Fibroblast of skin of right quadriceps (primary cell): ENCODE results near the gene NUAK1.

Source experiments
- DNase-seq: peaks from one replicate; pipeline ENCODE4 v3.0.0-alpha.2; 2013

The NUAK1 gene

DNA sequence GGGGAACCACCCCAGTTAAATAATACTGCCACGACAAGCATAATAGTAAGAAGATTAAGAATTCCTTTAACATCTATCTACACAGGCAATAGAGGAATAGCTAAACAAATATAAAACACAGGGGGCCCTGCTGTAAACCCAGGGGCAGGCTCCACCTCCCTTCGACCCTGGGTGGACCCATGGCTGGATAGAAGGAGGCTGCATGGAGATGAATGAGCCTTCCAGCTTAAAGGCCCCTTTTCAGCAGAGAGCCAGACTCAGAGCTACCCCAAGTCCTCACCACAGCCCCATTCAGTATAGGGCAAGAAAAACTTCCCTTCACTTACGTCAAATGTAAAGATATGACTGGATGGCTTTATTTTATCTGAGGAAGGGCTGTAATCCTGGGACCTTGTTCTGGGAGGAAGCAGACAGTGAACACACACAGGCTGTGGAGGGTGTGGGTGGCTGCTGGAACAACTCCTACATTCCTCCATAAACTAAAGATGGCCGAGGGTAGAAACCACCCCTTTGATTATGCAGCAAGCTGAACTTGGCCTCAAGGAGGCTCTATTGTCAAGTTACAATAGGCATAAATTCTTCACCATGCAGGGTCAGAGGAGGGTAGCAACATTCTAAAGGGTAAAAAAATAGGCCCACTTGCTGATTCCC is 30.4 kb downstream of the NUAK1 start:
- DNase-seq, result peak; percentile 67

DNA sequence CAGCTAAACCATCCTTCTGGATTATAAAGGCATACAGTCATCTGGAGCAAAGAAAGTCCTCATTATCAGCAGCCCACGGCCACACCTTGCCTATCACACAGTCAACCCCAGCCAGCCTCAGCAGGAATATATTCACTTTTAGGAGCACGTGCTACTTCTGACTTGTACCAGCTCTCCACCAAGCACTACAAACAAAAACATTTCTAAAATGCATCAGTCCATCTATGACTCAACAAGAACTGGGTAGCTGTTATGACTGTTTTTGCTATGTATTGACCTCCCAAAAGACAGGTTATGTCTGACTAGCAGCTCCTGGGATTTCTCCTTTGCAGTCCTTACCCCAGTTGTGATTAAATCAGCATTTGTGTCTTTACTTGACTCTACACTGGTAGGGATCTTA is 31.2 kb downstream of the NUAK1 start:
- peak; percentile 48 for DNase-seq

DNA sequence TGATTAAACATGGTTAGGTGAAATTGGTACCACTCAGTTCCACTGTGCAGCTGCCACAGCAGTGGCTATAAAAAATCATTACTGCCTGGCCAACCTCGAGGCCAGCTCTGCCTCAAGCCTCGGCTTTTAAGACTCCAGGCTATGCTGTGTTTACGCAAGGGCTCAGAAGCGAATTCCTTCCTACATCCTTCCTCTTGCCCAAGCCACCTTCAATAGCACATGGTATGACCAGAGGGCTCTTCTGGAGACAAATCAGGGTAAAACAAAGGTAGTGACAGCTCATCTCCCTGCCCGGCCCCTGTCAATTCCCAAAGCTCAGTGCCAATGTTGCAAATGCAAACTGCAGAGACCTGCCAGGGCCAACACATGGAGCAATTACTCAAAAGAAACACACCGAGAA is 31.9 kb downstream of the NUAK1 start:
- peak; percentile 44 for DNase-seq

DNA sequence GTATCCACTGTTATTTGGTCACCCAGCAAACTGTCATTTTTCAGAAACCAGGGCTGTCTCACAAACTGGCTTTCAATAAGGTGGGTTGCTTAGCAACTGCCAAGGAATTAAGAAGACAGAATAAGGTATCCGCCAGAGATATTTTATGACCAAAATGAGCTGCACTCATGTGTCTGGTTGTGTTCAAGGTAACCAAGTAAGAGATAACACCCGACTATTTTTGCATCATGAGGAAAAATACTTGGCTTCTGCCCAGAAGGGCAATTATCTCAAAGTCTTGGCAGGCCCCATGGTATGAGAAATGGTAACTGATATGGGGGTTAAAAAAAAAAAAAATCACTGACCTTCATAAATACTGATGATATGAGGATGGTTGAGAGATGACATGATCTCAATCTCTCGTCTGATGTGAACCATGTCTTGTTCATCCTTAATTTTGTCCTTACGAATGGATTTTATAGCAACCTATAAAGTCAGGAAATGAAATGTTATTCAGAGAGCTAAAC is 32.6 kb downstream of the NUAK1 start:
- peak; percentile 32 for DNase-seq

DNA sequence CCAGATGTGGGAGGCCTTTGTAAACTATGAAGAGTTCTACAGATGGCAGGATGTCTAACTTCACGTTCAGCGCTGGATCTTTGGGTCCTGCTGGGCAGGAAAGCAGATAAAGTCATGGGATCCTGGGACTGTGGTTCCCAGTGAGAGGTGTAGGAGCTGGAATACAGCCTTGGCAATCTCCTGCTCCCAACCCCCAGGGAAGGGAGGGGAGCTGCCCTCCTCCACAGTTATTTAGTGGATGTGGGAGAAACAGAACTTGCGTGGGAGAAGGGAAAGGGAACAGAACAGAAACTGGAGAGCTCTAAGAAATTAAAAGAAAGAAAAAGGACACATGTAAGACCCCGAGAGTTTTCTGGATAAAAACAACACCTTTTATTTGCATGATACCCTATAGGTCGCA is 37.0 kb downstream of the NUAK1 start:
- no peak for DNase-seq

DNA sequence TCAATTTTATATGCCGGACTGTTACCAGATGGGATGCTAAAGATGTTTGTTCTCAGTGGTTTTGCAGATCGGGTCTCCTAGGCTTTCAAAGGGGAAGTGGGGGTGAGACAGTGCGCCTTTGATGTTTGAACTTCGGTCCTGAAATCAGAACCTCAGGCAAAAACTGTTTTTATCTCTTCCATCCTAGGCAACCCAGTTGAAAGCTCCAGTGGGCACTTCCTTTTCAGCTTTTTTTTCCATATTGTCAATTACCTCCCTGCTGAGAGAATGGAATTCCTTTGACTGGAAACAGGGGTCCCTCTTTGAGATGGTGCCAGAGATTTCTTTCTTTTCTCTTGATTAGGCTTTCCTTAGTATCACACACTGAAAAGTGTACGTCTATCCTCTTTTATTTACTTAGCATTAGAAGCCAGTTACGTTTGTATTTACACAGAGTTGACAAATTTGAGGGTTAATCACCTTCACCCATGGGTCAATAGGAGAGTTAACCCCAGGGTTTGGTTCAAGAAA is 40.0 kb downstream of the NUAK1 start:
- DNase-seq, result no peak

DNA sequence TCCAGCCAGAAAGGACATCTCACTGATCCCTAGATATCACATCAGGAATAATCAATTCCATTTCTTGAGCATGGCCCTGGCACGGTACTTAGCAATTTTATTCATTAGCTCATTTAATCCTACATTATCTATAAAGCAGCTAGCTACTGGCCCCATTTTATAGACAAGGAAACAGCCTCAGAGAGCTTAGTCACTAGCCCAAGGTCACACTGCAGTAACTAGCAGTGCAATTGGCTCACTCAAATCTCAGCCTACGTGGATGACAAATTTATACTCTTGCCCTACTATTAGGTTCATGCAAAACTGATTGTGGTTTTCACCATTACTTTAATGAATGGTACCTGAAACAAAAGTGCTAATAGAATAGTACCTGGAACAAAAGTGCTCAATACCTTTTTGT is 41.7 kb downstream of the NUAK1 start:
- no peak for DNase-seq

DNA sequence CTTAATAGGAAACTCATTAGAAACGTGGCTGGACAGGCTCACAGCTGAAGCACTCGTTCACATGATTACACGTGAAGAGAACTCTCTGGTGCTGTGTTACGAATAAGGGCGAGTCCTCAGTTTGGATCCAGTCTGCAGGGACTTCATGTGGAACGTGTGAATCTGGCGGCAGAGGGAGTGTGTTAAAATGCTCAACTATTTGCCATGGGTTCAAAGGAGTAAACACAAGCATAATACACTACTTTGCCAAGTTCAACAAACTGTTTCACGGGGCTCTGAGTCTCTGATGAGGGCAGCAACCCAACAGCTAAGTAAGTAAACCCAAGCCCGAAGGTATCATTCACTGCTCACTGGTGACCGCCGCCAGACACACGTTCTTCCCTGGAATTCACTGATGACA is 42.4 kb downstream of the NUAK1 start:
- DNase-seq, result no peak

DNA sequence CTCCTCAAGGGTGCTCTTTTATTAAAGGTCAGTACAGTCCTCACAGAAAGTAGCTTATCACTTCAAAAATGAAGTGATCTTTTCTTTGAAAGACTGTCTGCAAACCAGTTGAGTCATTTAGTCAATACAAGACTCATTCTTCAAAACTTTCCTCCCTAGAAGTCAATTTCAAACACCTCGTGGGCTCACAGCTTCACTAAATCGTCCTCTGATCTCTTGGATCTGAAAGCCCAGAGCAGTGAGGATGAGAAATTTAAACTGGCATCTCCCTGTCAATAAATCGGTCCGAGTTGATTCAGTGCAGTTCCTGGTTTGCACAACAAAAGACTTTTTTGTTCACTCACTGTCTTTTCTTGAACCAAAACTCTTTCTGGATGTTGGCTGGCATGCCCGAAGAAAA is 44.5 kb downstream of the NUAK1 start:
- DNase-seq, result no peak

DNA sequence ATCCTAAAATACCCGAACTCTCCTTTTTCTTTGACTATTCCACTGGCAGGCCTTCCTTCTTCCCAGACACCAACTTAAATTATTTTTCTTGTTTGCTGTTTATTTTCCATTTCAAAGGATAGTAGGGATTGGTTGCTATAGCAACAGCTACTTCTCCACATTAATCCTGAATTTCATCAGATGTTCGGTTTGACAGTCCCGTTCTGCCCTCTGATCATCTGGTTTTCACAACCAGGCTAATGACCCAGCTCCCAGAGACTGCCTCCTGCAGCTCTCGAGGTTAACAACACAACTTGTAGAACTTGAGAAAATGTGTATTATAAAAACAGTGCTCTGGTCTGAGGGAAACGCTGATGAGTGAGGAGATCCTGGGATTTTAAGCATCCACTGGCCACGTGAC is 45.5 kb downstream of the NUAK1 start:
- peak; percentile 30 for DNase-seq

DNA sequence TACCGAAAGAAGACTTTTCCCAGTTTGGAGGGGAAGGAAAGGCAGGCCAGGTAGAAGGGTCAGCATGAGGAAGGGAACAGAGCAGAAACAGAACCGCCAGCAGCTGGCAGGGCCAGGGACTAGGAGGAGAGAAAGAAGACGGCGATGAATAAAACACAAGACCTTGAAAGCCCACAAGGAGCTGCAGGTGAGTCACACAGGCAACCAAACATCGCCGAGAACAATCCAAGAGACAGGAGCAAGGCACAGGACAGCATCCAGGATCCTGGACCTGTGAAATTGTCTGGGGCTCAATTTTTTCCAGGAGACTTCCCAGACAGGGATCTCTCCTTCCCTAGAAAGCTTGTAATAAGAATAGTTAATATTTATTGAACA is 47.3 kb downstream of the NUAK1 start:
- no peak for DNase-seq

DNA sequence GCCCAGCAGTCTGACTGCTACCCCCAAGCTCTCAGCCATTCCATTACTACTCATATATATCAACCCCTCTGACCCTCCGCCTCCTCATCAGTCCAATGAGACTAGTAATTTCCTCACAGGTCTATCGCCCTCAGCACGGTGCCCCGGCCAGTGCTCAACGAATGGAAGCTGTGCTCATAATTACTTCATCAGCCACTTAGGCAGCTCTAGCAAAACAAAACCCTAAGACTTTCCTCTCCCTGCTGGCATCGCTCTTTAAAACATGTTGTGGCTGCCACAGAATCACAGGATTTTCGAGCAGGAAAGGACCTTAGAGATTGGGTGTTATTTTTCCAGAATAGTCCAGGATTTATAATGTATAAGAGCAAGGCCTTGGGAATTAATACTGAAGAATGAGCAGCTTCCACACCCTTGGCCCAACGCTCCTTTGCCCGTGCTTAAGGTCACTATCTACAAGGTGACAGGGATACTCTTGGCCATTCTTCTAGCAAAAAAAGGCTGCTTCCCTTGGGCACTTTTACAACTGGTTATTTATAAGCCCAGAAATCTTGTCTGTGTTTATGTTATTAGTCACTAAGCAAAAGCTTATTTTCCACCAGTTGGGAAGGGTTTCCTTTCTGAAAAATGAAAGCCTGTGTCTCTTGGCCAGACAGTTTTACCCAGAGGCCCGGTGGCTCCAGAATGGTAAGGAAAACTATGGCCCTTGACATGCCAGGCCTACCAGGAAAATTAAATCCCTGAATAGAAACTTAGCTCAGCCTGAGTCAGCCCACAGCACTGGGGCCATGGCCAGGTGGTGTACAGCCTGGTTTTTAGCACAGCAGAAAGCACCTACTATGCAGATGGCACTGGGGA is 47.9 kb downstream of the NUAK1 start:
- peak; percentile 84 for DNase-seq

DNA sequence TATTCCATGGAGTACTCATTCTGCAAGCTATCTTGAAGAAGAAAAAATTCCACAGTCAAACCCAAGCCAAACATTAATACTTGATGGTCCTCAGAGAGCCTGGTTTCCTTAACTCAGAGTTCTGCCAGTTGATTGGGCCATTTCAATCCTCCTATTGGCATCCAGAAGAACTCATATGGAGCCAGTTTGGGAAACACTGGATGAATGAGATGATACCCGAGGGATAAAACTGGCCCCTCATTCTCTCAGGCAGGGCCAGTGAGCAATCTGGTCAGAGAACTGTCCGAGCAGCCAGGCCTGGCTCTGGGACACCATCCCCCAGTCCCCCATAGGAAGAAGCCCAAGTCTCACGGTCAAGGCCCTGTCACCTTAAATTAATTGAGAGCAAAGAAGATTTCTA is 48.8 kb downstream of the NUAK1 start:
- no peak for DNase-seq

DNA sequence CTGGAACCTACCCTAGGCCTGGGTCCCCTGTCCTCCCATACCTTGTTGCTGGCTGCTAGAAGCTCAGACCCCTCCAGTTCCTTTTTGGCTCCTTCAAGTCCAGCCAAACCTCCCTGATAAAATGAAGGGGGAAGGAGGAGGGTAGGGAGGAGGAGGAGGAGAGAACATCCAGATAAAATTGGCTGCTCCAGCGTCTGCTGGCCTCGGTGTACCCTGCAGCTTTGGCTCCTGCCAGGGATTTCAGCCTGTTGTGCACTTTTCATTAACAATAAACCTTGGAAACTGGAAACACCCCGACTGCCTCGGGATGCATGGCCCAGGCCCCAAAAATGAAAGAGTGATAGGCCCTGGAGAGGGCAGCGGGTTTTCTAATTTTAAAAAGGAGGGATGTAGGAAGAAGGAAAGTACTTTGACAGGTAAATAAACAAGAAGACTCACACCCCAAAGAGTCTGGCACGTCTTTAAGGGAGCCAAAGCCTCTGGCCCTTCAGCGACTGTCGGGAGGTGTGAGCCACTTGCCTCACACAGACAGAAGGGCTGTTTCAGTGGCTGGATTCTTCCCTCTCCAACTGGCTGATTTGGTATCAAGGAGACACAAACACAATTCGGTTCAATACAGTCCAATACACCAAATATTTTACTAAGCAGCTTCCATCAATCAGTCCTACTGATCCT is 49.8 kb downstream of the NUAK1 start:
- DNase-seq, result no peak

DNA sequence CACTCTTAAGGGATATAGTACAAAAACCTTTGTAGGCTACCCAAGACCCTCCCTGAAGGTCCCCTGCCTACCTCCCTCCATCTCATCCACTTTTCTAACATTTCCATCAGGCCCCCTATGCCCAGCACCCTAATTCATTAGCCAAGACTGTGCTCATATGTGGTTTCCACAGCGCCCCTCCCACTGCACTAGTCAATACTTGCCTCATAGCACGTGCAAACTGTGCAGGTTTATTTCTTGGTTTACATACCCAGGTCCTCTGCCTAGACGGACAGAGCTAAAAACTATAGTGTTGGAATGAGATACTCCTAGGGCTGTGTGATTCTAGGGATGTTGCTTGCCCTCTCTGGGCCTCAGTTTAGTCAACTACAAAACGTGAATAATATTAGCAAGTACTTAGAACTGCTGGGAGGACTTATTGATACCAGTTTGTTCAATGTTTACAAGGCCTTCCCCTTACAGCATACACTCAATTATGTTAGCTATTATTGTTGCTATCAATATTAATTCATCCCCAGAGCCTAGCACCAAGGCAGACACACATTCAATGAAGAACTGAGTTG is 50.4 kb downstream of the NUAK1 start:
- DNase-seq, result no peak

DNA sequence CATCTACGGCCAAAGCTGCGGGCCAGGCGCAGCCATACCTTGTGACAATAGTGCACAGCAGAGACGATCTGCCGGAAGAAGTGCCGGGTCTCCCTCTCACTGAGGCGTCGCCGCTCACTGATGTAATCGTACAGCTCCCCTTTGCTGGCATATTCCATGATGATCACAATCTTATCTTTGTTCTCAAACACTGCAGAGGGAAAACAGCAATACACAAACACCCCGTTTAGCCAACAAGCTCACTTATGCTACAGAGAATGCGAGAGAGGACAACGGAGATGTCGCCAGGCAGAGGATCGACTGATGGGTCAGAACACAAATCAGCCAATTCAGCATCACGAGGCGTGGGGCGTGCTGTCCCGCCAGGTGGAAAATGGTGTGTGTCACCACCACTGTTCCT is 52.1 kb downstream of the NUAK1 start:
- no peak for DNase-seq

DNA sequence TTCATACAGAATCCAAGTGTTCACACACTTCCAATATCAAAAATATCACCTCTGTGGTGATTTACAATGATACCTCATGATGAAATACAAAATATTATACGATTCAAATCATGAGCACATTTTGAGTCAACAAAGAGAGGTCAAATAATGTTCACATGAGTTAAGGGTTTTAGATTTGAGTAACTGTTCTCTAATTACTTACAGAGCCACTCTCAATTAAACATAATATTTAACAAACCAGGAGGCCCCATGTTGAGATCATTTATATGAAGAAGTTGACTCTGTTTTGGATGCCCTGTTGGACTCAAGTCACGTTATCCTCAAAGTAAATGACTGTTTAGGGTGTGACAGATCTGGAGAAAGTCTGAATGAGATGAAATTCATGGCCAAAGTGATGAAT is 53.5 kb downstream of the NUAK1 start:
- DNase-seq, result peak; percentile 57

DNA sequence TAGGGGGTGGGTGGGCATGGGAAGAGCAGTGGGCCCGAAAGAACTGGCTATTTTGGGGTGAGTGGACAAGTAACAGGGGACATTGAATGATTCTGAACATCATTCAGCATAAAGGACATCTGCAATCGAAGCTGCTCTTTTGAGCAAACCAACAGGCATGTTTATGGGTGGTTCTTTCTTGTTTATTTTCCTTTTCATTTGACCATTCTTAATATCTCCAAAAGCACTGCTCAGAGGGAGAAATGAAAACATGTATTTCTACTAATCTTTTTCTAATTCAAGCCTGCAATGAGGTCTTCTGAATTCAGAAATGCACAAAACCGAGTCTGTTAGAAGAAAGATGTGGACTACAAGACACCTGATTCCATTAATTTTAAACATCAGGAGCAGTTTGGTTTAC is 54.0 kb downstream of the NUAK1 start:
- no peak for DNase-seq

DNA sequence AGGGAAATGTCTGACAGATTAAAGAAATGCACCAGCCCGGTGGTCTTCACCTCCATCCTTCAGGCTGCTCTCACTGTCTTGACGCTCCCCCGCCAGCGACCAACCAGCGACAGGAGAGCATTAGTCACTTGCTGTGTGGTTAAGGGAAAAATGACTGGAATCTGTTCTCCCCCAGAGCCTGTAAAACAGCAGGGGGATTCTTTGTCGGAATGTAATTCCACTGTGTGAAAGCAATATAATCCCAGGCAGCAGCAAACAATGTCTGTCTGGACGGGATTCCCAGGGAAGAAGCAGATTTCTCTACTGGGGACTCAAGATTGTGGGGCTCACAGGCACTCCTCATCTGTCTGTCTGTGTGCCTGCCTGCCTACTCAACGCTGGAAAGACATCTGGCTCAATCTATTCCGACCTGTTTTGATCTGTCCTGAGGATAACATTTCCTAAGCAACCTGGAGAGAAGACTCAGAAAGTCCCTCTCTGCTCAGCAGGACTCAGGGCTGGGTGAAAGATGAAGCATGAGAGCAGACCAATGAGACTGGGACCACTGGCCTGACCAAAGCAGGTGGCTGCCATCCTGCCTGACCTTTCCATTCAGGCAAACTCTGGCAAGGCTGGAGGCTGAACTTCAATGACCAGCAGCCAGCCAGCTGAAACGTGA is 54.6 kb downstream of the NUAK1 start:
- peak; percentile 98 for DNase-seq

DNA sequence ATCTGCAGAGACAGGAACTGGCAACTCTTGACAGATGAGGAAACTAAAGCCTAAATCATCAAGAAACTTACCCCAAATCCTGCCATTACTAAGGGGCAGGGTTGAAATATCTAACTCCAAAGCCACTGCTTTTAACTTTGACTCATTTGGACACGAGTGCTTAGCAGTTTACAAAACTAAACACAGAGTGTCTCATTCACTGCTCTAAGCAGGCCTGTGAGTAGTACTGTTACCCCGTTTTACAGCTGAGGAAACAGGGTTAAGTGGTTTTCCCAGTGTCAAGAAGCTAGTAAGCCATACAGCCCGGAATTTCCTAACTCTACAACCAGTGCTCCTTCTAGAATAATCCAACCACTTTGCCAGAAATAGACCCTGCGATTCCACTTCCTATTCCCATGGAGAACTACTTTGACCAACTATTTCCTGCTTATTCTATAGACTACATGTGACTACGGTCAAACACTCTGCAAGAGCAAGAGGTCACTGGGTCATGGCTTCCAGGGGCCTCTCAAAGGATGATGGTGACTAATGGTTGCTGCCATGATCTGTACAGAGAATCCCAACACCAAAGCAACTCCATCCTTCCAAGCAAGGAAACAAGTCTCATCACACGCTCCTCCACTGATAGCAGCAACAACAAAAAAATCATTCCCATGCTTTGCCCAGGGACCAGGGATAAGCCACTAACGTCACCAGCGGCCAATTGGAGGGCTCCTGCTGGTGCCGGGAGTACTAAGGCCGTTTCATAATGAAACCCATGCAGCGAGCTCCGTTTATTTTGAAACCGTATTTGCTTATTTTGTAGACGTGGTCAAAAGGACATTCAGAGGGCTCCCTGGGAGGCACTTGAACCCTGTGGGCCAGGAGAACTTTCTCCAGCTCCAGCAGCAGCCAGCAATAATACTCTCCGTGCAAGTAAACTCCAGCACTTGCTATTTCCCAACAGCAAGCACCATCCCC is 56.3 kb downstream of the NUAK1 start:
- peak; percentile 28 for DNase-seq

DNA sequence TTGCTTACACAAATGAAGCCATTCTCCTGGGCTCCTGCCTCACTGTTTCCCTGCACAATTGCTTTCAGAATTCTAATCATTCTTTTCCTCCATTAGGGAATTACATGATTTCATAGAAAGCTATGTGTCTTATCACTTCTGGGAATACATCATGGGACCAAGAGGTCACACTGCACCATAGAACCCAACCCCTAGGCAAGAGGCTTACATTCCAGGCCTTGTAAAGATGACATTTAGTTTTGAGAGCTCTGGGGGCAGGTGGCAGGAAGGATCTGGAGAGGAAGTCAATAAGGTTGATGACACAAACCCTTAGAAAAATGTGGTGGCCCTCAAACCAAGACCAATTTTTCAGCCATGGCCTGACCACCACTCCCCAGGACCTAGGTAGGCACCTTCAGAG is 57.1 kb downstream of the NUAK1 start:
- DNase-seq, result peak; percentile 71

DNA sequence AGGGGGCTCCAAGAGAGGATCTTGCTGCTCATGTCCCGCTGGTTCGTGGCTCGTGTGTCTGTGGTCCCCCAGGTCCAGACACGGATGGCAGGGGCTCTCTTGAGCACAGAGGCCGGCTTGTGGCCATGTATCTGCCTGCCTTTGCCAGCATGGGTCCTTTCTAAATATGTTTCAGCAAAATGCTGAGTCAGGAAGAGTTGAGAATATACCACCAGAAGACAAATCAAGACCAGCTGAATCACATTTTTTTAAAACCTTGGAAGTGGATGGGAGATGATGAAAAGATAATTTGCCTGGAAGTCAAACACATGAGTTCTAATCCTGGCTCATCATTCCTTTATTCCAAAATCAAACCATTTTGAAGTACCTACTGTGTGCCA is 58.0 kb downstream of the NUAK1 start:
- DNase-seq, result peak; percentile 81
